IPS-18a (cell line): ENCODE data around the gene IKZF1.

Source experiments
- H3K27ac ChIP-seq: one replicate; pipeline ENCODE4 v1.5.1; 2013; ENCODE audit warnings: low read length
- H3K27me3 ChIP-seq: one replicate; pipeline ENCODE4 v1.6.1; 2013; ENCODE audit warnings: mild to moderate bottlenecking, low read length; ENCODE audit not compliant: control insufficient read depth, insufficient read depth
- H3K36me3 ChIP-seq: one replicate; pipeline ENCODE4 v1.6.1; 2013; ENCODE audit warnings: low read depth, low read length; ENCODE audit not compliant: control insufficient read depth
- H3K4me1 ChIP-seq: one replicate; pipeline ENCODE4 v1.6.1; 2013; ENCODE audit warnings: low read depth, low read length; ENCODE audit not compliant: control insufficient read depth
- H3K4me3 ChIP-seq: one replicate; pipeline ENCODE4 v1.5.1; 2013; ENCODE audit warnings: low read length
- H3K9ac ChIP-seq: one replicate; pipeline ENCODE4 v1.6.1; 2013; ENCODE audit warnings: mild to moderate bottlenecking, low read length, moderate library complexity
- H3K9me3 ChIP-seq: one replicate; pipeline ENCODE4 v1.6.1; 2013; ENCODE audit warnings: low read depth, low read length; ENCODE audit not compliant: control insufficient read depth

Gene IKZF1

DNA sequence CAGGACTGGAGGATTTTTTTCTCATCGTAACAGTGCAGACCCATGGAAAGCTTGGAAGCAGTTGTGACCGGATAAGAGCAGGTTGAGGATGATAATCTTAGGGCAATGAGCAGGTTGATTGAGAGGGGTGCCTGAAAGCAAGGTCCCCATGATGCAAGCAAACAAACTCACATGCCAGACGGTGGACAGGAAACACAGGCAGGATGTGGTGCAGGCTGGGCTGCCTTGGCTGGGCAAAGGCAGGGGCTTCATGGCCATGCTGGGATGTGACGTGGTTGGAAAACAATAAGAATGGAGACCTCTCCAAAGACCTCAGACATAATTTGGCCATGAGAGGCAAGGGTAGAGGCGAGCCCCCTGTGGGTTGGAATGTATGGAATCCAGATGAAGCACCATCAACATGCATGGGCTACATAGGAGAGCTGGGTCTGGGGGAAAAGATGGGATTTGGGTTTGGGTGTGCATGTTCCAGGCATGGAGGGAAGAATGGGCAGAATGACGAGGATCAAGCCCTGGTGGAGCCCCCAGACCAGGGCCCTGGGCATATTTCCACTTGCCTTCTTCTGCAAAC is 58.3 kb downstream of the IKZF1 start:
- no peak overlapping the region for H3K4me3 ChIP-seq
- no peaks in the 10 kb centered on the region for H3K36me3 ChIP-seq
- no peak overlapping the region for H3K27ac ChIP-seq
- H3K27me3 ChIP-seq = no peaks in the 10 kb centered on the region
- H3K9me3 ChIP-seq = no peaks in the 10 kb centered on the region
- H3K4me1 ChIP-seq = no peaks in the 10 kb centered on the region
- H3K9ac ChIP-seq = no peak overlapping the region

- Histone ChIP-seq H3K27me3 (no peaks in the 10 kb centered on the region), H3K4me1 (no peaks in the 10 kb centered on the region), H3K4me3 (no peak overlapping the region), H3K36me3 (no peaks in the 10 kb centered on the region), H3K9ac (no peak overlapping the region), H3K27ac (no peak overlapping the region), H3K9me3 (no peaks in the 10 kb centered on the region)
Observed at GRCh38 chr7:50363327-50364060, 59.0 kb downstream of the IKZF1 start.

- Histone ChIP-seq H3K36me3 (no peaks in the 10 kb centered on the region), H3K4me1 (no peaks in the 10 kb centered on the region), H3K27ac (no peak overlapping the region), H3K9me3 (no peaks in the 10 kb centered on the region), H3K4me3 (no peak overlapping the region), H3K9ac (no peak overlapping the region), H3K27me3 (no peaks in the 10 kb centered on the region)
Observed at GRCh38 chr7:50364645-50365044, 60.1 kb downstream of the IKZF1 start.

DNA sequence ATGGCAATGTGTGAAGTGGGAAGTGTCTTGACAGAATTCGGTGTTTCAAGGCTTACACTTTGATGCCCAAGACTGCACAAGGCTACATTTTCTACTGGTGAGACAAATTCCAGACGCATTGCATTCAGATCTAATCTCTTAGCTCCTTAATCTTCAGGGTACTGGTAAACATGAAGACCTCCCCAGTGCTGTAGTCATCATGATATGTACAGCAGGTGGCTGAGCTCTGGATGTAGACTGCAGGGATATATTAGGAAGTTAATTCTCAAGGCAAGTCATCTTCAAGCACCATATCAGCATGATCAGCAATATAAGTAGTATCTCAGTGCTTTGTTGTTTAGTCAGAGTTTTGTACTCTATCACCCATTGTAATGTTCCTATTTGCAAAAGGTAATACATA is 61.8 kb downstream of the IKZF1 start:
- Histone ChIP-seq H3K4me3 (no peak overlapping the region), H3K36me3 (no peaks in the 10 kb centered on the region), H3K9me3 (no peaks in the 10 kb centered on the region), H3K27me3 (no peaks in the 10 kb centered on the region), H3K4me1 (no peaks in the 10 kb centered on the region), H3K27ac (no peak overlapping the region), H3K9ac (no peak overlapping the region)

DNA sequence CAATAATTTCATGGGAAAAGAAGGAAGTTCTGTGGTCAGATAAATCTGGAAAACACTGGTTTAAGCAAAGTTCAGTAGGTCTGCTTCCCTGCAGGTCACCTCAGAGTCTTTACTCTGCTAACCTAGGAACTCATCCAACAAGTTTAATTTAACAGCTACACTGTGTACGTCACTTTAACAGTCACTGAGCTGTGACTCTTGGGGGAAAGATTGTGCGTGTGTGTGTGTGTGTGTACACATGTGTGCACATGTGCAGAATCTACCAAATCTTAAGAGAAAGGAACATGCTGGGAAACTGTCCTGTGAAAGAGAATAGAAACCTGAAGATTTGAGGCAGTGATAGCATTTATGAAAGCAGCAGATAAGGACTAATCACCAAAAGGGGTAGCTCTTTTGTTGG is 62.6 kb downstream of the IKZF1 start:
- H3K36me3 ChIP-seq = no peaks in the 10 kb centered on the region
- H3K4me1 ChIP-seq = no peaks in the 10 kb centered on the region
- no peak overlapping the region for H3K4me3 ChIP-seq
- no peak overlapping the region for H3K27ac ChIP-seq
- H3K27me3 ChIP-seq = no peaks in the 10 kb centered on the region
- no peak overlapping the region for H3K9ac ChIP-seq
- H3K9me3 ChIP-seq = no peaks in the 10 kb centered on the region

- Histone ChIP-seq H3K27me3 (no peaks in the 10 kb centered on the region), H3K9ac (no peak overlapping the region), H3K4me3 (no peak overlapping the region), H3K27ac (no peak overlapping the region), H3K36me3 (no peaks in the 10 kb centered on the region), H3K9me3 (no peaks in the 10 kb centered on the region), H3K4me1 (no peaks in the 10 kb centered on the region)
Observed at GRCh38 chr7:50367570-50367969, 63.1 kb downstream of the IKZF1 start.

GRCh38 chr7:50368366-50368765 is 63.9 kb downstream of the IKZF1 start:
- Histone ChIP-seq H3K36me3 (no peaks in the 10 kb centered on the region), H3K4me1 (no peaks in the 10 kb centered on the region), H3K27ac (no peak overlapping the region), H3K27me3 (no peaks in the 10 kb centered on the region), H3K4me3 (no peak overlapping the region), H3K9me3 (no peaks in the 10 kb centered on the region), H3K9ac (no peak overlapping the region)

DNA sequence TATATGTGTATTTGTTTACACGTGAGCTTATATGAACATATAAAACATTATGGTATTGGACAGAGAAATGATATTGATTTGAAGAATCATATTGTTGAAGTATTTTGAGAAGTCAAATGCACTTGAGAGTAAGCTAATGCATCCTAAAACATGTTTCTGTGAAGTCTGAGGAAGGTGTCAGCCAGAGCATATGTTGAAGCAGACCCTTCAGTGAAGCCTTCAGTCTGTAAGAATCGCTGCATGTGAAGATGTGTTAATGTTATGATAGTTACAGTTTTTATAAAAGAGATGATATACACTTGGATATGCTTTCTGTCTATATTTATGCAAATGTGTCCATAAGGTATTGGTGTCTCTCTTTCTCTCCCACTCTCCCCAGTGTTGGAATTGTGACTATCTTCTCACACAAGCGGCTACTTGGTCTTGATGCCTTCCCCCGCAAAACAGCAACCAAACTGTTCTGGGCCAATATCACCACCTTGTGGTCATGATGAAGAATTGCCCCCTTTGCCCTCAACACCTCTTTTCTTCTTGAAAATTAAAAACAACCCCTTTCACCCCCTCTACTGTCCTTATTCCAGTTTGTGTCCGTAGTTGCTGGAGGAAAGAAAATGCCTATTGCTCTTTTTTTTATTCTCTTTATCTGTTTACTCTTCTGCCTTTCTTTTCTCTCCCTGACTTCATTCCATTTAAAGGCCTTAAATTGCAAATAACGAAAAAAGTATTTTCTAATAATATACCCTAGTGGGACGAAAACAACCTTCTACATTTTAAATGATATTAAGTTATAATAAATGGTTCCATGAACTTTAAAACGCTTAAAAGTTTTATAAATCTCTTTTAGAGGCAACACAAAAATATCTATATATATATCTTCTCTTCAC is 64.9 kb downstream of the IKZF1 start:
- Histone ChIP-seq H3K27ac (no peak overlapping the region), H3K9me3 (no peaks in the 10 kb centered on the region), H3K9ac (no peak overlapping the region), H3K4me1 (no peaks in the 10 kb centered on the region), H3K36me3 (no peaks in the 10 kb centered on the region), H3K4me3 (no peak overlapping the region), H3K27me3 (no peaks in the 10 kb centered on the region)

- Histone ChIP-seq H3K9ac (no peak overlapping the region), H3K4me1 (no peaks in the 10 kb centered on the region), H3K27me3 (no peaks in the 10 kb centered on the region), H3K36me3 (no peaks in the 10 kb centered on the region), H3K4me3 (no peak overlapping the region), H3K27ac (no peak overlapping the region), H3K9me3 (no peaks in the 10 kb centered on the region)
Observed at GRCh38 chr7:50370884-50371283, 66.4 kb downstream of the IKZF1 start.

- Histone ChIP-seq H3K36me3 (no peaks in the 10 kb centered on the region), H3K27ac (no peak overlapping the region), H3K27me3 (no peaks in the 10 kb centered on the region), H3K4me3 (no peak overlapping the region), H3K9me3 (no peaks in the 10 kb centered on the region), H3K9ac (no peak overlapping the region), H3K4me1 (no peaks in the 10 kb centered on the region)
Observed at GRCh38 chr7:50371551-50372021, 67.1 kb downstream of the IKZF1 start.

DNA sequence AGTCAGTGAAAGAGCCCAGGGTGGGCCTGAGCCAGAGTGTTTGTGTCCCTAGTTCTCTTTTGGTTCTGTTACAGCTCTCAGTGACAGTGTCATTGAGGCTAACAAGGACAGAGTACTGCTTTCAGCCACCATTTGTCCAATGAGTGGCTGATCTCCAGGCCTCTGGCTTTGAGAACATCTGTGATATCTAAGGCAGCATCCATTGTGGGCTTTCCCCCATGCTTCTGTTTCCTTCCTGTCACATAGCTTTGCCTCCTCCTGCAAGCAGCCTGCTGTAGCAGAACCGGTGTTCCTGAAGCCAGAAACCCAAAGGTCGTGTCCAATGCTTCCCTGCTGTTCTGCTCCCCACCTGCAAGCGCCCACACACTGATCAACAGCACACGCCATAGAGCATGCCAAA is 68.4 kb downstream of the IKZF1 start:
- H3K4me1 ChIP-seq = peaks cover 2% of the 10 kb centered on the region
- no peaks in the 10 kb centered on the region for H3K36me3 ChIP-seq
- no peak overlapping the region for H3K27ac ChIP-seq
- no peaks in the 10 kb centered on the region for H3K27me3 ChIP-seq
- H3K9me3 ChIP-seq = no peaks in the 10 kb centered on the region
- H3K9ac ChIP-seq = no peak overlapping the region
- H3K4me3 ChIP-seq = no peak overlapping the region
